Stomach (tissue), 4 donors: ENCODE results near the gene TADA2B.

ENCODE experiments used
- CTCF ChIP-seq, 7 experiments: fragments of 450-650 bp in 4 of 7; fragments of 200-600 bp in 3 of 7; sonication (generic) in 3 of 7; IDR thresholded peaks; one replicate each; pipeline ENCODE4 v1.5.1; 2016 to 2019; ENCODE audit warnings: antibody characterized with exemption in 7 of 7, control low read depth in 2 of 7, mild to moderate bottlenecking in 1 of 7
- POLR2A ChIP-seq, 4 donors: fragments of 450-650 bp; IDR thresholded peaks; one replicate each; pipeline ENCODE4 v1.6.1; 2016; ENCODE audit warnings: antibody characterized with exemption in 4 of 4, control low read depth in 2 of 4, mild to moderate bottlenecking in 1 of 4, moderate library complexity in 1 of 4
- POLR2AphosphoS5 ChIP-seq, 3 donors: sonication (generic); formaldehyde crosslinking; IDR thresholded peaks; one replicate each; pipeline ENCODE4 v1.6.1; 2016; ENCODE audit warnings: antibody characterized with exemption in 3 of 3

- TF ChIP-seq CTCF (IDR thresholded peaks at IDR 0.05): peak in 6 of 7 experiments; percentile 97 to 99 (median 99)
- no peak for TF ChIP-seq POLR2A (IDR thresholded peaks at IDR 0.05)
- peak in 2 of 3 donors; percentile 8 to 81 for TF ChIP-seq POLR2AphosphoS5 (IDR thresholded peaks at IDR 0.05)
Measured at GRCh38 chr4:7070729-7071511, 27.7 kb downstream of the TADA2B start.
